22Rv1 (cell line): ENCODE results near the gene B9D1.

Experiments used
- CTCF ChIP-seq: fragments of 450-650 bp; IDR thresholded peaks from 2 replicates; pipeline ENCODE4 v1.5.1; 2017; ENCODE audit warnings: mild to moderate bottlenecking
- ZFX ChIP-seq: fragments of 450-650 bp; IDR thresholded peaks from 2 replicates; pipeline ENCODE4 v1.6.1; 2017; ENCODE audit warnings: antibody characterized with exemption, borderline replicate concordance

GRCh38 chr17:19402171-19402570 is 39.6 kb upstream of the B9D1 start:
- TF ChIP-seq CTCF (no peak), ZFX (no peak)
